GM23248 (cell line): ENCODE data around the gene PRR5L. TPM values are rescaled to one million over a fixed set of nuclear protein-coding genes. Genes with fewer than 3 reads are reported as not detected.

Experiments used
- DNase-seq: peaks from one replicate; pipeline ENCODE4 v3.0.0-alpha.2; 2015
- H2AFZ ChIP-seq: fragments of 200-600 bp; sonication (generic); 2 replicates; pipeline ENCODE4 v1.6.1; 2016; ENCODE audit warnings: antibody characterized with exemption
- H3F3A ChIP-seq: fragments of 200-600 bp; sonication (generic); 2 replicates; pipeline ENCODE4 v1.6.1; 2016; ENCODE audit warnings: mild to moderate bottlenecking, antibody characterized with exemption, mixed run types; ENCODE audit not compliant: insufficient read depth
- H3K27ac ChIP-seq: fragments of 200-600 bp; sonication (generic); 2 replicates; pipeline ENCODE4 v1.5.1; 2016; ENCODE audit warnings: mild to moderate bottlenecking
- H3K27me3 ChIP-seq: fragments of 200-600 bp; sonication (generic); replicated peaks from 2 replicates; pipeline ENCODE4 v1.6.1; 2016; ENCODE audit warnings: mild to moderate bottlenecking; ENCODE audit not compliant: insufficient read depth
- H3K36me3 ChIP-seq: fragments of 200-600 bp; sonication (generic); 2 replicates; pipeline ENCODE4 v1.6.1; 2016; ENCODE audit warnings: low read depth, mild to moderate bottlenecking
- H3K4me1 ChIP-seq: fragments of 200-600 bp; sonication (generic); 2 replicates; pipeline ENCODE4 v1.6.1; 2016; ENCODE audit warnings: mild to moderate bottlenecking; ENCODE audit not compliant: insufficient read depth
- H3K4me2 ChIP-seq: fragments of 200-600 bp; sonication (generic); one replicate; pipeline ENCODE4 v1.6.1; 2016; ENCODE audit warnings: mild to moderate bottlenecking; ENCODE audit not compliant: unreplicated experiment
- H3K4me3 ChIP-seq: fragments of 200-600 bp; sonication (generic); 2 replicates; pipeline ENCODE4 v1.5.1; 2016; ENCODE audit warnings: mild to moderate bottlenecking
- H3K79me2 ChIP-seq: fragments of 200-600 bp; sonication (generic); 2 replicates; pipeline ENCODE4 v1.6.1; 2016; ENCODE audit warnings: mild to moderate bottlenecking; ENCODE audit not compliant: insufficient read depth
- H3K9ac ChIP-seq: fragments of 200-600 bp; sonication (generic); 2 replicates; pipeline ENCODE4 v1.6.1; 2016; ENCODE audit warnings: mild to moderate bottlenecking
- H3K9me2 ChIP-seq: fragments of 200-600 bp; sonication (generic); 2 replicates; pipeline ENCODE4 v1.6.1; 2016; ENCODE audit warnings: mixed run types, mild to moderate bottlenecking, moderate library complexity; ENCODE audit not compliant: insufficient read depth
- H3K9me3 ChIP-seq: fragments of 200-600 bp; sonication (generic); one replicate; pipeline ENCODE4 v1.6.1; 2017; ENCODE audit warnings: low read depth
- H4K20me1 ChIP-seq: fragments of 200-600 bp; sonication (generic); 2 replicates; pipeline ENCODE4 v1.6.0; 2016; ENCODE audit not compliant: insufficient read depth
- EZH2 ChIP-seq: fragments of 200-600 bp; sonication (generic); IDR thresholded peaks from 2 replicates; pipeline ENCODE4 v1.6.1; 2018; ENCODE audit warnings: antibody characterized with exemption, mild to moderate bottlenecking; ENCODE audit not compliant: insufficient read depth, poor library complexity, severe bottlenecking
- EZH2phosphoT487 ChIP-seq: fragments of 200-600 bp; sonication (generic); IDR thresholded peaks from 2 replicates; pipeline ENCODE4 v1.6.1; 2018; ENCODE audit warnings: antibody characterized with exemption, moderate library complexity, mild to moderate bottlenecking, low read depth; ENCODE audit not compliant: insufficient read depth
- WGBS, 2 experiments: methylation state at CpG; one replicate each; pipeline ENCODE4 v1.1.6; 2015 to 2017; ENCODE audit warnings: low lambda C conversion rate in 2 of 2, low coverage in 1 of 2; ENCODE audit errors: missing lambda C conversion rate in 2 of 2; 5-methylcytosine and 5-hydroxymethylcytosine counted together
- in situ Hi-C: fragments of 300-500 bp; cut with MboI; formaldehyde crosslinking; loops from 2 replicates; pipeline ENCODE4 v1.15.0; 2020
- polyA plus RNA-seq: library from polyadenylated mRNA; unstranded; fragments of >200 nt; fragmentation: Nextera tagmentation; extraction: Ambion mirVana; gene quantifications from 2 replicates; pipeline ENCODE4 v1.2.1, GENCODE V29; 2016
- total RNA-seq: library from RNA; depleted of rRNA; stranded (reverse); fragments of >200 nt; shearing (Covaris generic); gene quantifications from 2 replicates; pipeline ENCODE4 v1.2.3, GENCODE V29; 2014

Gene PRR5L
- total and polyA plus RNA-seq, 2 experiments from 2014 or later: 9.0 to 29.8 TPM

DNA sequence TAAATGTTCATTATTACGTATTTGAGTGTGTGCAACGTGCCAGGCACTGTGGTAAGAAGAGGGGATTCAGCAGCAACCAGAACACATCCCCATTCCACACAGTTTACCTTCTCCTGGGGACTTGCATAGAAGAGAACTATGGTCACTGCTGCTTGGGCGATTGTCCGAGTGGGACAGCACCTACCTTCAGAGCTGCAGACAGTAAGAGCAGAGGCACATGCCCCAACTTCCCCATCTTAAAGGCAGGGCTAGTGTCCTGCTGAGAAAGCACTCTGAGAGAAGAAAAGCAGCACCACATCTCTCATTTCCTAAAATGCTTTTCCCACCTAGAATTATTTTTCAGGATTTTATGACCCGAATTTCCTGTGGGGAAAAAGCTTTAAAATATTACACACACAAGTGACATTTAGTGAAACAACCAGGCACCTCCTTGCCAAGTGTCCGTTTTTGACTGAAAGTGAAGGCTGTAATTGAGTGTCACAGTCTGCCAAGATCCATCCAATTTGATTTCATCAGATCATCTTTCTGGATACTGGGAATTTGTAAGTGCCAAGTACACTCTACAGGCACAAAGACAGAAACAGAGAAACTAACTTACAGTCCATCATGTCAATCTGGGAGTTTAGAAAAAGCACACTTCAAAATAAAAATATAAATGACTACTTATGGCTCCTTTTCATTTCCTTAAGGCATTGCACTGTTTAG, 189.4 kb downstream of the PRR5L start:
- Histone ChIP-seq H4K20me1 (no peaks in the 10 kb centered on the region), H3K4me3 (no peak overlapping the region), H3K27ac (no peak overlapping the region), H2AFZ (no peak overlapping the region), H3K4me1 (peaks cover 10% of the 10 kb centered on the region), H3K36me3 (peaks cover 35% of the 10 kb centered on the region), H3K9me2 (no peaks in the 10 kb centered on the region), H3K4me2 (no peak overlapping the region), H3K79me2 (peaks cover 14% of the 10 kb centered on the region; the same call in 1 of the 2 replicates), H3K9ac (no peak overlapping the region), H3K9me3 (no peaks in the 10 kb centered on the region), H3K27me3 (no peaks in the 10 kb centered on the region), H3F3A (peaks cover 2% of the 10 kb centered on the region; the same call in 1 of the 2 replicates)
- no peak for TF ChIP-seq EZH2phosphoT487
- no peak for TF ChIP-seq EZH2
- DNase-seq: no peak
- 67 to 68% methylated on average over 6 of the region's 6 CpGs for WGBS, 2 experiments
- in situ Hi-C loops: loop anchor here (25.0 kb wide), 1 partner anchor 973 kb away; no protein-coding TSS in a partner anchor

DNA sequence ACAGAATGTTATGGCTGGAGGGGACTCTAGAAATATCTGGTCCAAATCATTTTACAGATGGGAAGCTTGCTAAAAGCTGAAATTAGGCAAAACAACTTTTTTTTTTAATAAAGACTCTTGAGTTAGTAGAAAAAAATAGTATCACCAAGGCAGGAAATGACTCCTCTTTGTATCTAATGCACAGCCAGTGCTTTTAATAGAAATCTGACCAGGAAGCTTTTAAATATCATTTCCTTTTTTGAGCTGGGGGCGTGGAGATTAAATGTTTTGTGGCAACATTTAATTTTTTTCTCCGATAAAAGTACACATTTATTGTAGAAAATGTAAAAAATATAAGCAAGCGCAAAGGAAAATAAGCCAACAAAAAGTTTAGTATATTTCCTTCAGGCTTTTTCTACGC, 191.5 kb downstream of the PRR5L start:
- Histone ChIP-seq H3K27ac (no peak overlapping the region), H3K9me3 (no peaks in the 10 kb centered on the region), H3K9me2 (no peaks in the 10 kb centered on the region), H3F3A (no peaks in the 10 kb centered on the region), H3K4me1 (peaks cover 10% of the 10 kb centered on the region), H3K4me2 (peak overlapping the region; percentile 16), H2AFZ (no peak overlapping the region), H3K27me3 (no peaks in the 10 kb centered on the region), H4K20me1 (no peaks in the 10 kb centered on the region), H3K36me3 (peaks cover 51% of the 10 kb centered on the region), H3K79me2 (peaks cover 23% of the 10 kb centered on the region), H3K9ac (no peak overlapping the region), H3K4me3 (no peak overlapping the region)
- no peak for DNase-seq
- in situ Hi-C loops: loop anchor here (25.0 kb wide), 1 partner anchor 975 kb away; no protein-coding TSS in a partner anchor
- TF ChIP-seq EZH2: no peak
- TF ChIP-seq EZH2phosphoT487: no peak
- 72 to 75% methylated on average over 4 of the region's 4 CpGs for WGBS, 2 experiments

DNA sequence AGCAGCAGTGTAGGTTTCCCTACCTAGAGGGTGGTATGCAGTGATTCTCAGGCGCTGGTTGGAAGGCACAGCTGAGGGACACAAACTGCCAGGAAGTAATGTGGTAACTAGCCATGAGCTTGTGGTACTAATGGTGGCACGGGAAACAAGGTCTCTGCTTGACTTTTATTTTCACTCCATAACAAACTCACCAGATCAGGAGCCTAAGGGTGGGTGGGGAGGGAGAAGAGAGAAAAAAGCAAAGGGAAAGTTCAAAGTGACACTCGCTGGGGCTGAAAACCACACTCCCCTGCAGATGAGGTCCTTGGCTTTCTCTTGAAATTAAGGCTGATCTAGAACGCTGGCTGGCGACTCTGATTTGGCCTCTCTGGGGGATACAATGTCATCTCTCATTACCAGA, 192.0 kb downstream of the PRR5L start:
- Histone ChIP-seq H3K9me3 (no peaks in the 10 kb centered on the region), H3K27ac (no peak overlapping the region), H3K27me3 (no peaks in the 10 kb centered on the region), H4K20me1 (no peaks in the 10 kb centered on the region), H3K4me2 (peak overlapping the region; percentile 16), H3K4me3 (no peak overlapping the region), H3K9me2 (no peaks in the 10 kb centered on the region), H3K79me2 (peaks cover 23% of the 10 kb centered on the region), H2AFZ (no peak overlapping the region), H3F3A (peaks cover under 1% of the 10 kb centered on the region; the same call in 1 of the 2 replicates), H3K9ac (no peak overlapping the region), H3K4me1 (peaks cover 10% of the 10 kb centered on the region), H3K36me3 (peaks cover 51% of the 10 kb centered on the region)
- WGBS, 2 experiments: 87 to 89% methylated on average over 4 to 5 of the region's 5 CpGs
- TF ChIP-seq EZH2: no peak
- no peak for TF ChIP-seq EZH2phosphoT487
- no peak for DNase-seq
- in situ Hi-C loops: loop anchor here (25.0 kb wide), 1 partner anchor 976 kb away; no protein-coding TSS in a partner anchor

DNA sequence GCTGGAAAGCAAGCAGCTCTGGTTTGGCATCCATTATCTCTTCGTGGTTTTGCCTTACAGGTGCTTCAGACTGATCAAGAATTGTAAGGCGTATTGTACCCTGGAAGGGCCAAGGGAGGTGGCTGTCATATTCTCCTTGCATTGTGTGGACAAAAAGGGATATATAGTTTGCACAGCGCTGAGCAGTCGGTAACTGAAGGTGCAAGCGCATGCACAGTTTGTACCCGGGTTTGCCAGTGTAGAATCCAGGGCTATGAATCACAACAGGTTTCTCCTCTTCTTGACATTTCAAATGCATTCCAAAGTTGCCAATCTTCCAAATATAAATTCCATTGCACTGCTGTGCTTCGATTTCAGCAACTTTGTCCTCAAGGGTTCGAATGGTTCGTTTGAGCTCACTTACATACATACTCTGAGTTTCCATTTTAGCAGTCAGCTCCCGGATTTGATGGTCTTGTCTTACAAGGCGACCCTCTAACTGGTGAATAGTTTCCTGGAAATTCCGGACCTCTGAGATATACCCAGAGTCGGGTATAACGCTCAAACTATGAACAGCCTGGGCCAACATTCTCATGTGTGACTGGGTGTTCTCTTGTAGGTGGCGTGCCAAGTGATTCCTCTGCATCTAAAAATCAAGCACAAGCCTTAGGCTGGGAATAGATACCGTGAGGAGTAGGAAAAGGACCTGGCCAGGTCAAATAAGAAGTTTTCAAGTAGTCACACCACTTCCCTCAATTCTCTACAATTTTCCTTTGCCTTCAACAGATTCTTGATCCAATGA, 194.1 kb downstream of the PRR5L start:
- Histone ChIP-seq H3K9me2 (no peaks in the 10 kb centered on the region), H3K79me2 (peaks cover 23% of the 10 kb centered on the region), H3K4me2 (no peak overlapping the region), H3K4me3 (no peak overlapping the region), H3K27ac (no peak overlapping the region), H3K4me1 (peaks cover 10% of the 10 kb centered on the region), H3K27me3 (no peaks in the 10 kb centered on the region), H3K9ac (no peak overlapping the region), H4K20me1 (no peaks in the 10 kb centered on the region), H3K36me3 (peaks cover 45% of the 10 kb centered on the region), H2AFZ (no peak overlapping the region), H3F3A (peaks cover 12% of the 10 kb centered on the region), H3K9me3 (no peaks in the 10 kb centered on the region)
- no peak for TF ChIP-seq EZH2
- WGBS, 2 experiments: 85 to 88% methylated on average over 16 of the region's 16 CpGs
- in situ Hi-C loops: loop anchor here (25.0 kb wide), 1 partner anchor 978 kb away; no protein-coding TSS in a partner anchor
- no peak for DNase-seq
